Esophagus muscularis mucosa (tissue), 4 donors: ENCODE data around the gene CCDC150. TPM values are rescaled to one million over a fixed set of nuclear protein-coding genes. Genes with fewer than 3 reads are reported as not detected.
"Not testable (repeated sequence)": the region's sequence is repeated elsewhere in the genome, so short reads cannot be mapped to it uniquely, and the experiment has no call there.

Experiments used
- DNase-seq: peaks from one replicate; pipeline ENCODE4 v3.0.0-alpha.2; 2017; ENCODE audit errors: extremely low spot score
- H3K27ac ChIP-seq, 4 donors: fragments of 200-600 bp; sonication (generic); replicated peaks in 1 of 4; 1 replicate in 3 of 4; 2 replicates in 1 of 4; pipeline ENCODE4 v1.5.1; 2016 to 2019; ENCODE audit warnings: mild to moderate bottlenecking in 1 of 4
- H3K27me3 ChIP-seq, 4 donors: fragments of 200-600 bp; sonication (generic); one replicate each; pipeline versions ENCODE4 v1.5.1 to v1.6.0; 2016 to 2019
- H3K36me3 ChIP-seq, 4 donors: fragments of 200-600 bp; sonication (generic); one replicate each; pipeline ENCODE4 v1.5.1; 2016 to 2019
- H3K4me1 ChIP-seq, 4 donors: fragments of 200-600 bp; sonication (generic); one replicate each; pipeline ENCODE4 v1.5.1; 2016 to 2019
- H3K4me3 ChIP-seq, 4 donors: fragments of 200-600 bp; sonication (generic); 1 replicate in 2 of 4; 2 replicates in 2 of 4; pipeline ENCODE4 v1.5.1; 2016 to 2019; ENCODE audit warnings: mild to moderate bottlenecking in 4 of 4, moderate library complexity in 1 of 4
- H3K9me3 ChIP-seq, 4 donors: fragments of 200-600 bp; sonication (generic); 1 replicate in 3 of 4; 2 replicates in 1 of 4; pipeline ENCODE4 v1.5.1; 2016 to 2019
- EP300 ChIP-seq: sonication (generic); formaldehyde crosslinking; IDR thresholded peaks from one replicate; pipeline ENCODE4 v1.6.1; 2017; ENCODE audit warnings: antibody characterized with exemption
- POLR2A ChIP-seq: fragments of 450-650 bp; IDR thresholded peaks from one replicate; pipeline ENCODE4 v1.6.1; 2017; ENCODE audit warnings: antibody characterized with exemption, moderate library complexity, mild to moderate bottlenecking, low read depth
- POLR2AphosphoS5 ChIP-seq, 2 donors: sonication (generic); formaldehyde crosslinking; IDR thresholded peaks; one replicate each; pipeline ENCODE4 v1.6.1; 2017; ENCODE audit warnings: antibody characterized with exemption in 2 of 2
- WGBS: methylation state at CpG from one replicate; pipeline ENCODE4 v1.1.5; 2018; 5-methylcytosine and 5-hydroxymethylcytosine counted together
- intact Hi-C: fragments of 100-400 bp; cut with DNase I; formaldehyde crosslinking; loops from one replicate; pipeline ENCODE4 v1.15.1; 2023
- total RNA-seq, 4 donors: library from RNA; depleted of rRNA; stranded (reverse); fragments of >200 nt; gene quantifications; one replicate each; pipeline versions ENCODE4 v1.1.0 to v1.2.1, GENCODE V29; 2016
- TF ChIP-seq, protein P1 (sequence below), 3 experiments: fragments of 200-600 bp in 2 of 3; fragments of 450-650 bp in 1 of 3; sonication (generic) in 2 of 3; IDR thresholded peaks; one replicate each; pipeline ENCODE4 v1.5.1; 2017 to 2019; ENCODE audit warnings: antibody characterized with exemption in 3 of 3, mild to moderate bottlenecking in 2 of 3, moderate library complexity in 1 of 3

The CCDC150 gene
- total RNA-seq, 4 donors from 2014 or later, result 0.33 to 1.7 (median 0.91) TPM

DNA sequence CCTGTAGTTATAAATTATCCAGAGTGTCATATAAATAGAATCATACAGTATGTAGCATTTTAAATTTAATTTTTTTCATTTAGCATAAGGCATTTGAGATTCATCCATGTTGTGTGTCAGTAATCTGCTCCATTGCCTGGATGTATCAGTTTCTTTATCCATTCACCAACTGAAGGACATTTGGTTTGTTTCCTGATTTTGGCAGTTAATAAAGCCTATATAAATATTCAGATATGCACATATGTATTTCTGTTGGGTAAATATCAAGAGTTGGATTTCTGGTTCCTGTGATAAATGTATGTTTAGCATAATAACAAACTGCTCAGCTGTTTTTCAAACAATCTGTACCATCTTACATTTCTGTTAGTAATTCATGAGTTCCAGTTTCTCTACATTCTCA, 39.9 kb downstream of the CCDC150 start:
- Histone ChIP-seq H3K9me3 (peaks cover 0 to 11% (median 0%) of the 10 kb centered on the region in 4 donors), H3K4me1 (no peaks in the 10 kb centered on the region), H3K27me3 (no peaks in the 10 kb centered on the region), H3K4me3 (no peak overlapping the region), H3K27ac (no peak overlapping the region), H3K36me3 (no peaks in the 10 kb centered on the region)
- TF ChIP-seq POLR2A (no peak), POLR2AphosphoS5 (IDR thresholded peaks at IDR 0.05) (no peak), EP300 (no peak)
- TF ChIP-seq, protein P1, sequence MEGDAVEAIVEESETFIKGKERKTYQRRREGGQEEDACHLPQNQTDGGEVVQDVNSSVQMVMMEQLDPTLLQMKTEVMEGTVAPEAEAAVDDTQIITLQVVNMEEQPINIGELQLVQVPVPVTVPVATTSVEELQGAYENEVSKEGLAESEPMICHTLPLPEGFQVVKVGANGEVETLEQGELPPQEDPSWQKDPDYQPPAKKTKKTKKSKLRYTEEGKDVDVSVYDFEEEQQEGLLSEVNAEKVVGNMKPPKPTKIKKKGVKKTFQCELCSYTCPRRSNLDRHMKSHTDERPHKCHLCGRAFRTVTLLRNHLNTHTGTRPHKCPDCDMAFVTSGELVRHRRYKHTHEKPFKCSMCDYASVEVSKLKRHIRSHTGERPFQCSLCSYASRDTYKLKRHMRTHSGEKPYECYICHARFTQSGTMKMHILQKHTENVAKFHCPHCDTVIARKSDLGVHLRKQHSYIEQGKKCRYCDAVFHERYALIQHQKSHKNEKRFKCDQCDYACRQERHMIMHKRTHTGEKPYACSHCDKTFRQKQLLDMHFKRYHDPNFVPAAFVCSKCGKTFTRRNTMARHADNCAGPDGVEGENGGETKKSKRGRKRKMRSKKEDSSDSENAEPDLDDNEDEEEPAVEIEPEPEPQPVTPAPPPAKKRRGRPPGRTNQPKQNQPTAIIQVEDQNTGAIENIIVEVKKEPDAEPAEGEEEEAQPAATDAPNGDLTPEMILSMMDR (IDR thresholded peaks at IDR 0.05), result no peak
- DNase-seq, result no peak
- intact Hi-C loops, result no loop called here

DNA sequence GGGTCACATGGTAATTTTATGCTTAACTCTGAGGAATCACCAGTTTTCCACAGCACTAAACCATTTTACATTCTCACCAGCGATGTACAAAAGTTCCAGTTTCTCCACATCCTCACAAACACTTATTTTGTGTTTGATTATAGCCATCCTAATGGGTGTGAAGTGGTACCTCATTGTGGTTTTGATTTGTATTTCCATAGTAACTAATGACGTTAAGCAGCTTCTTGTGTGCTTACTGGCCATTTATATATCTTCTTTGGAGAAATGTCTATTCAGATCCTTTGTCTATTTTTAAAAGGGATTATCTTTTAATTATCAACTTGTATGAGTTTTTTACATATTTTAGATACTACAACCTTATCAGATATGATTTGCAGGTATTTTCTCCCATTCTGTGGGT, 42.0 kb downstream of the CCDC150 start:
- H3K27ac ChIP-seq, result no peak overlapping the region
- H3K36me3 ChIP-seq, result no peaks in the 10 kb centered on the region
- H3K4me3 ChIP-seq, result no peak overlapping the region
- no peak for DNase-seq
- TF ChIP-seq POLR2AphosphoS5 (IDR thresholded peaks at IDR 0.05) (no peak), EP300 (no peak), POLR2A (no peak)
- TF ChIP-seq, protein P1 (IDR thresholded peaks at IDR 0.05), result no peak
- H3K9me3 ChIP-seq, result peaks cover 0 to 33% (median 7%) of the 10 kb centered on the region in 4 donors
- intact Hi-C loops, result no loop called here
- no peaks in the 10 kb centered on the region for H3K27me3 ChIP-seq
- H3K4me1 ChIP-seq, result no peaks in the 10 kb centered on the region
- WGBS, result 95% methylated on average over 2 of the region's 2 CpGs

DNA sequence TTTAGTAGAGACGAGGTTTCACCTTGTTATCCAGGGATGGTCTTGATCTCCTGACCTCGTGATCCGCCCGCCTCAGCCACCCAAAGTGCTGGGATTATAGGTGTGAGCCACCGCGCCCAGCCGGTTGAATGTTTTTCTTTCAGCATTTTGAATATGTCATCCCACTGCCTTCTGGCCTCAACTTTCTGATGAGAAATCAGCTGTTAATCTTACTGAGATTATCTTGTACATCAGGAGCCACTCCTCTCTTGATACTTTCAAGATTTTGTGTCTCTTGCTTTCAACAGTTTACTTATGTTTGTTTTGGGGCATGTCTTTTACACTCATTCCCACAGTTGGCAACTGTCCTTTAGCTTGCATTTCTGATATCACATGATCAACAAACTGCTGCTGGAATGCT, 46.3 kb downstream of the CCDC150 start:
- TF ChIP-seq POLR2A (no peak), POLR2AphosphoS5 (IDR thresholded peaks at IDR 0.05) (no peak), EP300 (no peak)
- TF ChIP-seq, protein P1 (IDR thresholded peaks at IDR 0.05), result no peak
- 95% methylated on average over 7 of the region's 7 CpGs for WGBS
- H3K27me3 ChIP-seq, result no peaks in the 10 kb centered on the region

DNA sequence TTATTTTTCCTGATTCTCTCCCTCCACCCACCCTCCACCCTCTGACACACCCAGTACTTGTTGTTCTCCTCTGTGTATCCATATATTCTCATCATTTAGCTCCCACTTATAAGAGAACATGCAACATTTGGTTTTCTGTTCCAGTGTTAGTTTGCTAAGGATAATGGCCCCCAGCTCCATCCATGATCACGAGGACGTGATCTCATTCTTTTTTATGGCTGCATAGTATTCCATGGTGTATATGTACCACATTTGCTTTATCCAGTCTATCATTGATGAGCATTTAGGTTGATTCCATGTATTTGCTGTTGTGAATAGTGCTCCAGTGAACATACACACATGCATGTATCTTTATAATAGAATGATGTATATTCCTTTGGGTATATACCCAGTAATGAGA, 47.2 kb downstream of the CCDC150 start:
- H3K4me1 ChIP-seq, H3K4me3 ChIP-seq, H3K36me3 ChIP-seq, H3K27ac ChIP-seq, H3K27me3 ChIP-seq, DNase-seq, intact Hi-C loops: not testable (repeated sequence)
- 95% methylated on average over 2 of the region's 2 CpGs for WGBS
- peaks cover 0 to 37% (median 11%) of the 10 kb centered on the region in 4 donors for H3K9me3 ChIP-seq

More for the DNA sequence above, 46.3 kb downstream of the CCDC150 start:
- Histone ChIP-seq H3K36me3 (no peaks in the 10 kb centered on the region), H3K4me1 (no peaks in the 10 kb centered on the region), H3K27ac (no peak overlapping the region), H3K4me3 (no peak overlapping the region), H3K9me3 (peaks cover 0 to 37% (median 11%) of the 10 kb centered on the region in 4 donors)
- intact Hi-C loops, result no loop called here
- no peak for DNase-seq

DNA sequence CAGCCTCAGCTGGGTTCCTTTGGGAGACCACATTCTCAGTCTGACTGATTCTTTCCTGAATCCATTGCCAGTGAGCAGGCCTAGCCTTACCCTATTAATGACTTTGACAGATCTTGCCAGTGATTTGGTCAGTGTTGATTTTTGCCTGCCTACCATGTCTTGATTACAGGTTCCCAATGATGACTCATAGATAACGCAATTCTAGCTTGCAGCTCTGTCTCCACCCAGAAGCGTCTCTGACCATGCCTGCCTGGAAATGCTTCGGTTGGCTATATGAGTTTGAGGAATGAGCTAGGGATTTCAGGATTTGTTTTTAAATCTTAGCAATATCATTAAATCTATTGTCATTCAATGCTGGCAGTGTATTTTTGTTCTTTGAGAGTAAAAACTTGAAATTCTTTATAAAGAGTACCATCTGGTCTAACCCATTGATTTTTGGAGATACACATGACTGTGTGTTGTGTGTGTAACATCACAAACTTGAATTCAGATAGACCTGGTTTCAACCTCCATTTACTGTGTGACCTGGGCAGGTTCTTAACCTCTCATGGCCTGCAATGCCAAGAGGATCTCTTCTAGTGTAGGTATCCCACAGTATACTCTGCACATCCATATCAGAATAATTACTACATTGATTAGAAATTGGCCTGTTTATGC, 57.0 kb downstream of the CCDC150 start:
- no peak overlapping the region for H3K4me3 ChIP-seq
- intact Hi-C loops, result no loop called here
- H3K27ac ChIP-seq, result no peak overlapping the region
- WGBS, result 68% methylated on average over 3 of the region's 3 CpGs
- no peak for TF ChIP-seq EP300
- TF ChIP-seq, protein P1 (IDR thresholded peaks at IDR 0.05), result no peak
- no peak for TF ChIP-seq POLR2A
- no peak for TF ChIP-seq POLR2AphosphoS5 (IDR thresholded peaks at IDR 0.05)
- H3K36me3 ChIP-seq, result no peaks in the 10 kb centered on the region
- H3K4me1 ChIP-seq, result no peaks in the 10 kb centered on the region
- H3K9me3 ChIP-seq, result peaks cover 0 to 4% (median 0%) of the 10 kb centered on the region in 4 donors
- H3K27me3 ChIP-seq, result no peaks in the 10 kb centered on the region
- DNase-seq, result no peak
